Gastrocnemius medialis (tissue), 4 donors: Measurements from ENCODE around the gene EIF2AK3.

Experiments
- CTCF ChIP-seq, 5 experiments: fragments of 450-650 bp in 3 of 5; fragments of 200-600 bp in 2 of 5; sonication (generic) in 2 of 5; IDR thresholded peaks in 4 of 5; conservative IDR thresholded peaks in 1 of 5; 1 replicate in 4 of 5; 2 replicates in 1 of 5; pipeline ENCODE4 v1.5.1; 2016 to 2019; ENCODE audit warnings: antibody characterized with exemption in 5 of 5, mild to moderate bottlenecking in 3 of 5, moderate library complexity in 3 of 5
- POLR2A ChIP-seq, 2 donors: fragments of 450-650 bp; IDR thresholded peaks; one replicate each; pipeline ENCODE4 v1.6.1; 2017; ENCODE audit warnings: antibody characterized with exemption in 2 of 2, mild to moderate bottlenecking in 2 of 2, moderate library complexity in 2 of 2

- TF ChIP-seq CTCF (IDR thresholded peaks at IDR 0.05 in 4 of 5, conservative IDR thresholded peaks at IDR 0.05 in 1 of 5) (no peak), POLR2A (IDR thresholded peaks at IDR 0.05) (no peak)
Observed at GRCh38 chr2:88639865-88640264, 12.6 kb upstream of the EIF2AK3 start.
